ENCODE data around the gene STK38L. TPM values are rescaled to one million over a fixed set of nuclear protein-coding genes. Genes with fewer than 3 reads are reported as not detected.
A peak's percentile ranks its signal among the peaks of the same experiment; 100 is the strongest.

Gene STK38L
- polyA plus RNA-seq, 1 experiment: 4.8 TPM

- no peaks in the 10 kb centered on the region for H3K27me3 ChIP-seq (ENCODE audit: control insufficient read depth, insufficient read depth, low read length)
- TF ChIP-seq CTCF (IDR thresholded peaks at IDR 0.05; ENCODE audit: insufficient read depth, low read depth, low read length): no peak
- ChIA-PET POLR2A (interaction anchor here (0.6 kb wide), 1 partner anchor 264 kb away, joined by 3 read pairs; no protein-coding TSS in a partner anchor), CTCF (interaction anchor here (0.8 to 1.9 kb wide), 3 partner anchors 11 to 305 kb away, joined by 3 to 6 read pairs (median 5); no protein-coding TSS in a partner anchor)
- peaks cover 2% of the 10 kb centered on the region; the same call in 1 of the 2 replicates for H3K36me3 ChIP-seq (ENCODE audit: control insufficient read depth, insufficient read depth, low read length)
- DNase-seq (ENCODE audit: low read depth): no peak
- H3K4me3 ChIP-seq (ENCODE audit: low read depth, low read length): no peak overlapping the region
These were observed 86.8 kb downstream of the STK38L start for GRCh38 chr12:27330846-27331245.

GRCh38 chr12:27331291-27331926 is 87.3 kb downstream of the STK38L start:
- no peak for TF ChIP-seq CTCF (IDR thresholded peaks at IDR 0.05; ENCODE audit: insufficient read depth, low read depth, low read length)
- ChIA-PET CTCF (interaction anchor here (0.8 to 1.9 kb wide), 4 partner anchors 10 to 304 kb away, joined by 3 to 6 read pairs (median 4); no protein-coding TSS in a partner anchor), POLR2A (interaction anchor here (0.6 kb wide), 1 partner anchor 264 kb away, joined by 3 read pairs; no protein-coding TSS in a partner anchor)
- peak; percentile 80 for DNase-seq (ENCODE audit: low read depth)
- Histone ChIP-seq H3K27me3 (ENCODE audit: control insufficient read depth, insufficient read depth, low read length) (no peaks in the 10 kb centered on the region), H3K4me3 (ENCODE audit: low read depth, low read length) (no peak overlapping the region), H3K36me3 (ENCODE audit: control insufficient read depth, insufficient read depth, low read length) (peaks cover 2% of the 10 kb centered on the region; the same call in 1 of the 2 replicates)

GRCh38 chr12:27331927-27332324 is 87.8 kb downstream of the STK38L start:
- CTCF ChIA-PET: interaction anchor here (1.6 to 1.9 kb wide), 2 partner anchors 10 to 51 kb away, joined by 4 to 6 read pairs; no protein-coding TSS in a partner anchor
- no peak for TF ChIP-seq CTCF (IDR thresholded peaks at IDR 0.05; ENCODE audit: insufficient read depth, low read depth, low read length)
- peak overlapping the region; percentile 56 for H3K4me3 ChIP-seq (ENCODE audit: low read depth, low read length)
- no peaks in the 10 kb centered on the region for H3K27me3 ChIP-seq (ENCODE audit: control insufficient read depth, insufficient read depth, low read length)
- peaks cover 1% of the 10 kb centered on the region; the same call in 1 of the 2 replicates for H3K36me3 ChIP-seq (ENCODE audit: control insufficient read depth, insufficient read depth, low read length)
- no peak for DNase-seq (ENCODE audit: low read depth)
- POLR2A ChIA-PET: no interaction called here

- peaks cover 1% of the 10 kb centered on the region; the same call in 1 of the 2 replicates for H3K36me3 ChIP-seq (ENCODE audit: control insufficient read depth, insufficient read depth, low read length)
- DNase-seq (ENCODE audit: low read depth): no peak
- POLR2A ChIA-PET: no interaction called here
- H3K4me3 ChIP-seq (ENCODE audit: low read depth, low read length): peak overlapping the region; percentile 56
- no peaks in the 10 kb centered on the region for H3K27me3 ChIP-seq (ENCODE audit: control insufficient read depth, insufficient read depth, low read length)
- no peak for TF ChIP-seq CTCF (IDR thresholded peaks at IDR 0.05; ENCODE audit: insufficient read depth, low read depth, low read length)
- CTCF ChIA-PET: interaction anchor here (1.6 kb wide), 1 partner anchor 51 kb away, joined by 4 read pairs; no protein-coding TSS in a partner anchor
These were observed 88.3 kb downstream of the STK38L start for GRCh38 chr12:27332407-27332713.

- CTCF ChIA-PET: interaction anchor here (1.2 to 1.6 kb wide), 3 partner anchors 11 to 320 kb away, joined by 3 to 4 read pairs (median 3); no protein-coding TSS in a partner anchor
- no peaks in the 10 kb centered on the region for H3K27me3 ChIP-seq (ENCODE audit: control insufficient read depth, insufficient read depth, low read length)
- TF ChIP-seq CTCF (IDR thresholded peaks at IDR 0.05; ENCODE audit: insufficient read depth, low read depth, low read length): no peak
- peak within 1 kb of the TSS; percentile 56 for H3K4me3 ChIP-seq (ENCODE audit: low read depth, low read length)
- no peaks in the 10 kb centered on the region for H3K36me3 ChIP-seq (ENCODE audit: control insufficient read depth, insufficient read depth, low read length)
- no peak for DNase-seq (ENCODE audit: low read depth)
- POLR2A ChIA-PET: no interaction called here
These were observed 88.8 kb downstream of the STK38L start, which contains the start of gene BMAL2 for GRCh38 chr12:27332714-27333402. Gene BMAL2, plus strand, starts transcription at chr12:27332836. Its CDS starts 237 bp downstream, at chr12:27333073.

Measured in BJ (cell line).